WTC11 (cell line): ENCODE data around the gene PCED1A. TPM values are rescaled to one million over a fixed set of nuclear protein-coding genes. Genes with fewer than 3 reads are reported as not detected.

Source experiments
- NFYB ChIP-seq: sonication (generic); formaldehyde crosslinking; conservative IDR thresholded peaks from 2 replicates; pipeline ENCODE4 v1.8.0; 2022; ENCODE audit warnings: low read depth, missing genetic modification reagents
- NR3C1 ChIP-seq: sonication (generic); formaldehyde crosslinking; conservative IDR thresholded peaks from 2 replicates; pipeline ENCODE4 v1.8.1; 2023; ENCODE audit warnings: low read depth, mild to moderate bottlenecking, missing genetic modification reagents
- OVOL2 ChIP-seq: fragments of 250-450 bp; sonication (Bioruptor Pico); IDR thresholded peaks from 2 replicates; pipeline ENCODE4 v1.9.0; 2021; ENCODE audit warnings: mild to moderate bottlenecking, borderline replicate concordance
- PRRX2 ChIP-seq: fragments of 250-450 bp; sonication (Bioruptor Pico); IDR thresholded peaks from 2 replicates; pipeline ENCODE4 v1.8.0; 2021; ENCODE audit warnings: mild to moderate bottlenecking
- SOX15 ChIP-seq: fragments of 250-450 bp; sonication (Bioruptor Pico); IDR thresholded peaks from 2 replicates; pipeline ENCODE4 v1.9.0; 2021; ENCODE audit warnings: mild to moderate bottlenecking
- ZBTB21 ChIP-seq: sonication (generic); formaldehyde crosslinking; IDR thresholded peaks from 2 replicates; pipeline ENCODE4 v1.8.1; 2023; ENCODE audit warnings: mild to moderate bottlenecking, missing genetic modification reagents, borderline replicate concordance
- ZNF232 ChIP-seq: sonication (generic); formaldehyde crosslinking; IDR thresholded peaks from 2 replicates; pipeline ENCODE4 v1.8.0; 2022; ENCODE audit warnings: mild to moderate bottlenecking, missing genetic modification reagents
- ZNF423 ChIP-seq: fragments of 250-450 bp; sonication (Bioruptor Pico); IDR thresholded peaks from 2 replicates; pipeline ENCODE4 v2.1.2; 2022; ENCODE audit warnings: mild to moderate bottlenecking, moderate library complexity
- total RNA-seq: library from RNA; stranded (reverse); gene quantifications from 3 replicates; pipeline ENCODE4 v1.2.3, GENCODE V29; 2021
- TF ChIP-seq, protein P1 (sequence below): fragments of 250-450 bp; sonication (Bioruptor Pico); conservative IDR thresholded peaks from 2 replicates; pipeline ENCODE4 v1.9.0; 2021; ENCODE audit warnings: mild to moderate bottlenecking
- TF ChIP-seq, protein P2 (sequence below): fragments of 250-450 bp; sonication (Bioruptor Pico); IDR thresholded peaks from 2 replicates; pipeline ENCODE4 v1.9.0; 2021; ENCODE audit warnings: mild to moderate bottlenecking, borderline replicate concordance
- TF ChIP-seq, protein P3 (sequence below): fragments of 250-450 bp; sonication (Bioruptor Pico); IDR thresholded peaks from 2 replicates; pipeline ENCODE4 v2.1.2; 2022; ENCODE audit warnings: mild to moderate bottlenecking, moderate library complexity

PCED1A gene
- total RNA-seq, 1 experiment from 2014 or later, result 19.7 TPM

DNA sequence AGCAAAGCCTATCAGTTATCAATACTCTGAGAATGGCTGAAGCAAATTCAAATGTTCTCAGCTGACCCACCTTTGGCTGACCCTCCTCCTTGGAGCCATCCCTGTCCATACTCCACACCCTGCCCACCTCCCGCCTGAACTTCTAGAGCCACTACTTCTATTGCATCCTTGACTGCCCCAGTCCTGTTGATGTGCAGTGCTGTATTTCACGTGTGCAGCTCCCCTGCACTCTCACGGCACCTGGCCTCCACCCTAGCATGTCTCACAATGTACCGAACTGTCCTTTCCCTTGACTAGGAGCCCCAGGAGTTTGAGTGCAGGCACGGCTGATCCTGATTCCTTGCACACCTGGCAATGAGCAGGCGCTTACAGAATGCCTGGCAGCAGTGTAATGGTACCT is 47.0 kb downstream of the PCED1A start (continued):
- TF ChIP-seq, protein P1, sequence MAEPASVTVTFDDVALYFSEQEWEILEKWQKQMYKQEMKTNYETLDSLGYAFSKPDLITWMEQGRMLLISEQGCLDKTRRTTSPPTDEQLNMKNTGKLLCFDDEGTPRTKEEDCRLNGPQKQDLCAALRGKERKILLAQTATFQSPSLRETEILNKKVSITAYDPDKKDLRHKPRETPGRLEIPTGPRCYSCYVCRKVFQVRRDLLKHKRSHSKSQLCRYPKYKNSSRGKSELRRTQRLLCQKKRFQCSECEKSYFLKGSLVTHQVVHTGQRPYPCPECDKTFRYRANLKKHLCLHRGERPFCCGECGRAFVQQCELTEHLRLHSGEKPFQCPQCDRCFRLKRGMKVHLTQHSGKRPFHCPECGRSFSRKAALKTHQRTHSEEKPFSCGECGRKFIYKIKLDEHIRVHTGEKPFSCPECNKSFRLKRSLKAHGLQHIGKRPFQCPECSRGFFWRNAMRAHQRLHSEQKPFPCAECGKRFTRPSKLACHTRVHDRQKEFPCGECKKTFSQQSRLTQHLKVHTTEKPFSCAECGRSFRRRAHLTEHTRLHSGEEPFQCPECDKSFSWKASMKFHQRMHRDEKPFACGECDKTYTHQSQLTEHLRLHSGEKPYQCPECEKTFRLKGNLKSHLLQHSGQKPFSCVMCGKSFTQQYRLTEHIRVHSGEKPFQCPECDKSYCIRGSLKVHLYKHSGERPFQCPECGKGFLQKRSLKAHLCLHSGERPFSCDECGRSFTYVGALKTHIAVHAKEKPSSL (CRISPR knock-in tag), result no peak
- no peak for TF ChIP-seq OVOL2 (CRISPR knock-in tag)
- TF ChIP-seq, protein P2, sequence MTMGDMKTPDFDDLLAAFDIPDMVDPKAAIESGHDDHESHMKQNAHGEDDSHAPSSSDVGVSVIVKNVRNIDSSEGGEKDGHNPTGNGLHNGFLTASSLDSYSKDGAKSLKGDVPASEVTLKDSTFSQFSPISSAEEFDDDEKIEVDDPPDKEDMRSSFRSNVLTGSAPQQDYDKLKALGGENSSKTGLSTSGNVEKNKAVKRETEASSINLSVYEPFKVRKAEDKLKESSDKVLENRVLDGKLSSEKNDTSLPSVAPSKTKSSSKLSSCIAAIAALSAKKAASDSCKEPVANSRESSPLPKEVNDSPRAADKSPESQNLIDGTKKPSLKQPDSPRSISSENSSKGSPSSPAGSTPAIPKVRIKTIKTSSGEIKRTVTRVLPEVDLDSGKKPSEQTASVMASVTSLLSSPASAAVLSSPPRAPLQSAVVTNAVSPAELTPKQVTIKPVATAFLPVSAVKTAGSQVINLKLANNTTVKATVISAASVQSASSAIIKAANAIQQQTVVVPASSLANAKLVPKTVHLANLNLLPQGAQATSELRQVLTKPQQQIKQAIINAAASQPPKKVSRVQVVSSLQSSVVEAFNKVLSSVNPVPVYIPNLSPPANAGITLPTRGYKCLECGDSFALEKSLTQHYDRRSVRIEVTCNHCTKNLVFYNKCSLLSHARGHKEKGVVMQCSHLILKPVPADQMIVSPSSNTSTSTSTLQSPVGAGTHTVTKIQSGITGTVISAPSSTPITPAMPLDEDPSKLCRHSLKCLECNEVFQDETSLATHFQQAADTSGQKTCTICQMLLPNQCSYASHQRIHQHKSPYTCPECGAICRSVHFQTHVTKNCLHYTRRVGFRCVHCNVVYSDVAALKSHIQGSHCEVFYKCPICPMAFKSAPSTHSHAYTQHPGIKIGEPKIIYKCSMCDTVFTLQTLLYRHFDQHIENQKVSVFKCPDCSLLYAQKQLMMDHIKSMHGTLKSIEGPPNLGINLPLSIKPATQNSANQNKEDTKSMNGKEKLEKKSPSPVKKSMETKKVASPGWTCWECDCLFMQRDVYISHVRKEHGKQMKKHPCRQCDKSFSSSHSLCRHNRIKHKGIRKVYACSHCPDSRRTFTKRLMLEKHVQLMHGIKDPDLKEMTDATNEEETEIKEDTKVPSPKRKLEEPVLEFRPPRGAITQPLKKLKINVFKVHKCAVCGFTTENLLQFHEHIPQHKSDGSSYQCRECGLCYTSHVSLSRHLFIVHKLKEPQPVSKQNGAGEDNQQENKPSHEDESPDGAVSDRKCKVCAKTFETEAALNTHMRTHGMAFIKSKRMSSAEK, result no peak
- TF ChIP-seq ZNF423 (CRISPR knock-in tag), result no peak
- TF ChIP-seq ZNF232 (CRISPR knock-in tag), result no peak
- no peak for TF ChIP-seq NR3C1 (CRISPR knock-in tag)
- no peak for TF ChIP-seq NFYB (CRISPR knock-in tag)
- no peak for TF ChIP-seq PRRX2 (CRISPR knock-in tag)
- TF ChIP-seq, protein P3, sequence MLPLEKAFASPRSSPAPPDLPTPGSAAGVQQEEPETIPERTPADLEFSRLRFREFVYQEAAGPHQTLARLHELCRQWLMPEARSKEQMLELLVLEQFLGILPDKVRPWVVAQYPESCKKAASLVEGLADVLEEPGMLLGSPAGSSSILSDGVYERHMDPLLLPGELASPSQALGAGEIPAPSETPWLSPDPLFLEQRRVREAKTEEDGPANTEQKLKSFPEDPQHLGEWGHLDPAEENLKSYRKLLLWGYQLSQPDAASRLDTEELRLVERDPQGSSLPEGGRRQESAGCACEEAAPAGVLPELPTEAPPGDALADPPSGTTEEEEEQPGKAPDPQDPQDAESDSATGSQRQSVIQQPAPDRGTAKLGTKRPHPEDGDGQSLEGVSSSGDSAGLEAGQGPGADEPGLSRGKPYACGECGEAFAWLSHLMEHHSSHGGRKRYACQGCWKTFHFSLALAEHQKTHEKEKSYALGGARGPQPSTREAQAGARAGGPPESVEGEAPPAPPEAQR (CRISPR knock-in tag), result no peak
- TF ChIP-seq ZBTB21 (CRISPR knock-in tag), result no peak
- TF ChIP-seq SOX15 (CRISPR knock-in tag), result no peak

Other genes with a start within 250 kb of the PCED1A start
- gene NOP56, start 188.0 kb downstream of the PCED1A start, total RNA-seq, result 484 to 634 TPM (median 500 TPM) in 3 replicates
- 101 to 136 TPM (median 107 TPM) in 3 replicates for gene IDH3B, start 176.4 kb downstream of the PCED1A start, total RNA-seq
- 2.7 to 5.0 TPM (median 3.2 TPM) in 3 replicates for gene EBF4, start 147.9 kb downstream of the PCED1A start, total RNA-seq
- 51.2 to 57.1 TPM (median 54.6 TPM) in 3 replicates for gene CPXM1, start 40.0 kb downstream of the PCED1A start, total RNA-seq
- not detected in 3 replicates for gene C20orf141, start 25.7 kb downstream of the PCED1A start, total RNA-seq
- not detected in 3 replicates for gene TMEM239, start 24.3 kb downstream of the PCED1A start, total RNA-seq
- 26.2 to 29.1 TPM (median 27.8 TPM) in 3 replicates for gene VPS16, start 90 bp upstream of the PCED1A start, total RNA-seq
- 43.8 to 48.8 TPM (median 47.2 TPM) in 3 replicates for gene PTPRA, start 32.8 kb upstream of the PCED1A start, total RNA-seq
- gene GNRH2, start 203.0 kb upstream of the PCED1A start, total RNA-seq, result 0.44 to 1.1 TPM (median 0.50 TPM) in 3 replicates
- gene MRPS26, start 205.4 kb upstream of the PCED1A start, total RNA-seq, result 105 to 111 TPM (median 110 TPM) in 3 replicates
- not detected in 3 replicates for gene OXT, start 231.0 kb upstream of the PCED1A start, total RNA-seq
- gene AVP, start 244.1 kb upstream of the PCED1A start, total RNA-seq, result 0.32 to 0.50 TPM (median 0.34 TPM) in 3 replicates